Measurements from ENCODE around the gene NUDT5.
A peak's percentile ranks its signal among the peaks of the same experiment; 100 is the strongest.
"Not testable (repeated sequence)": the region's sequence is repeated elsewhere in the genome, so short reads cannot be mapped to it uniquely, and the experiment has no call there.

NUDT5 gene

GRCh38 chr10:12202226-12202625, 6.5 kb upstream of the NUDT5 start:
- no peak for DNase-seq

- no peak for DNase-seq
Observed at GRCh38 chr10:12201543-12201942, 5.9 kb upstream of the NUDT5 start.

- DNase-seq, result no peak
Observed at GRCh38 chr10:12200850-12201249, 5.2 kb upstream of the NUDT5 start.

DNA sequence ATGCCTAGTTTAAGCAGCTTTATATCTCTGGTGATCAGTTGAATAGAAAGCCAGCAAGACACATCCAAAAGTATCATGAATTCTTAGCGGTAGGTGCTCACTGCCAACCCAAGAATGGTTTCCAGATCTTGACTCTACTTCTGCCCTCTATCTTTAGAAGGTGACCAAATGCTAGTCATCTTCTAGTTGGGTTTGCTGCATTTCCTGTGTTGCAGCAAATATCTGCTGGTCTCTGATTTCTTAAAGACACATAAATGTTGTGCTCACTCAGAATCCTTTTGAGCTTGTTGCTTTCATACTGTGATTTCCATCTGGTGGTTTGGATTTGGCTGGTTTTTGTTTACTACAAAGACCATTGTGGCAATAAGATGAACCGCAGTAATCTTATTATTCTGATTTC, 2.5 kb upstream of the NUDT5 start:
- DNase-seq, result no peak

- DNase-seq, result peak; percentile 34
Observed at GRCh38 chr10:12196531-12197211, 980 bp upstream of the NUDT5 start.

DNA sequence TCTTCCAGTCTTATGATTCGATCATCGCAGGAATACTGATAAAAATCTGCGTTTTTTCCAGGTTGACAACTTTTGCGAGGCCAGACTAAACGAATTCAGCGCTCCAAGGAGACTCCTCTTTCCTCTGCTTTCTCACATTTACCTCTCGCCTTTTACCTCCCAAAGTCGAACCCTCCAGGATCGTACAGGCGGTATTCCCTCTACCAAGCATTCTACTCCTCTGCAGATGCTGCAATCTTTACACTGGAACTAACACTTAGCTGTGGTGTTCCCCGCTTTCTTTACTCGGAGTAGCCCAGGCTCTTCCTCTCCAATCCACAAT, 449 bp downstream of the NUDT5 start:
- DNase-seq, result no peak

- DNase-seq, result no peak
Observed at GRCh38 chr10:12194752-12195271, 879 bp downstream of the NUDT5 start.

DNA sequence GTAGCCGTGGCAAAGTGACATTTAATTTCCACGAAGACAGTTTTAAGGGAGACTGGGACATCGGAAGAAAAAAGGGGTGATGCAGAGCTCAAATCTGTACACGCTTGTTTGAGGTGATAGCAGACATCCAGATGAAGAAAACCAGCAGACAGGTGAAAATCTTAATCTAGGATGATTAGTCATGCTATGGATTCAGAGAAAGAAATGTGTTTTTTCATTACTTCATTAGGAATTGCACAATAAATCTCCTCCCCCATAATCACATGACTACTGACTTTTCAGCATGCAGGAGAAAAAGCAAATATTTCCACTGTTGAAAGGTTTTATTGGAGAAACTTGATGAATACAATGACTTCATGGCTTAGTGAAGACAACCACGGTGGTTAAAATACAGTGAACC, 2.5 kb downstream of the NUDT5 start:
- no peak for DNase-seq

GRCh38 chr10:12191715-12192114, 4.0 kb downstream of the NUDT5 start:
- DNase-seq, result no peak

GRCh38 chr10:12189426-12189825, 6.3 kb downstream of the NUDT5 start:
- no peak for DNase-seq

- DNase-seq, result no peak
Observed at GRCh38 chr10:12188656-12189055, 7.0 kb downstream of the NUDT5 start.

DNA sequence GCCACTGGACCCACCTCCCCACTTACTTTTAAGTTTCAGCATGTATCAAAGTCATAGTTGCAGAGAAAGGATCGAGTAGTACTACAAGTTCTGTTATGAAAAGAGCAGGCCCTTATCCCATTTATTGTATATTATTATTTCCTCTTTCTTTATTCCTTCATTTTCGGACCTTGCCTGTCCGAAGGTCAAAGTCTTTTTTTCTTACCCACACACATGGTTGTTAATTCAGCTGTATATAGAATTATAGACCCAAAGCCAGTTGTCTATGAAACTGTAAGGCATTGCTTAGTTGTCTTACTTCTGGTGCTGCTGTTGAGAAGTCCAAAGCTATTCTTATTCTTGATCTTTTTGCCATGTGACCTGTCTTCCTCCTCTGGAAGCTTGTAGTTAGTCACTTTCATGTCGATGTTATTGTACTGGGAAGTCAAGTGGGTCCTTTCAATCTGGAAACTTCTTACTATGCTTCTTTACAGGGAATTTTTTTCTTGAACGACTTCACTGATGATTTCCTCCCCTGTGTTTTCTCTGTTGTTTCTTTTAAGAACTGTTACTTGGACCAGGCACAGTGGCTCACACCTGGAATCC, 8.3 kb downstream of the NUDT5 start:
- no peak for DNase-seq

DNA sequence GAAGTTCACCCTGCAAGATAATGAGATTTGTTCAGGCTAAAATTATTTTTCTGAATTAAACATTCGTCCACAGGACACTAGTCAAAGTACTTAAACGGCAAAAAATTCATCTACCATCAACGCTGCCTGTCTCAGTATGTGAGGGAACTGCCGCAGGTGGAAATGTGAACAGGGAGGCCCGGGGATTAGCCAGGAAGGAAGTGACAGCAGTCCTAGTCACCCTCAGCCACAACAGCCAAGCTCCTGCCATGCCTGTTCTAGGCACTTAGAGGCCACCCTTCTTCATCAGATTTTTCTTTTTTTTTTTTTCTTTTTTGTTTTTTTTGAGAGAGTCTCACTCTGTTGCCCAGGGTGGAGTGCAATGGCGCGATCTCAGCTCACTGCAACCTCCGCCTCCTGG, 9.4 kb downstream of the NUDT5 start:
- DNase-seq, result no peak

DNA sequence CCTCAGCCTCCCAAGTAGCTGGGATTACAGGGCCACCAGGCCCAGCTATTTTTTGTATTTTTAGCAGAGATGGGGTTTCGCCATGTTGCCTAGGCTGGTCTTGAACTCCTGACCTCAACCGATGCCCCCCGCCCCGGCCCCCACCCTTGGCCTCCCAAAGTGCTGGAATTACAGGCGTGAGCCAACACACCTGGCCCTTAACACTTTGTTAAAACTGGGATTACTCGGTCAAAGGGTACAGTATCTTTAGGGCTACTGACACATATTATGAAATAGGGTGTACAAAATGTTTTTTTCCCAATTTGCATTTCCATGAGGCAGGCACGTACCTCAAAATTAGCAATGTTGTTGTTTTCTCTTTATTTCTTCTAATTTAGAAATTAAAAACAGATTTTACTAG, 11.5 kb downstream of the NUDT5 start:
- DNase-seq, result no peak

- no peak for DNase-seq
Observed at GRCh38 chr10:12181065-12181775, 14.5 kb downstream of the NUDT5 start.

DNA sequence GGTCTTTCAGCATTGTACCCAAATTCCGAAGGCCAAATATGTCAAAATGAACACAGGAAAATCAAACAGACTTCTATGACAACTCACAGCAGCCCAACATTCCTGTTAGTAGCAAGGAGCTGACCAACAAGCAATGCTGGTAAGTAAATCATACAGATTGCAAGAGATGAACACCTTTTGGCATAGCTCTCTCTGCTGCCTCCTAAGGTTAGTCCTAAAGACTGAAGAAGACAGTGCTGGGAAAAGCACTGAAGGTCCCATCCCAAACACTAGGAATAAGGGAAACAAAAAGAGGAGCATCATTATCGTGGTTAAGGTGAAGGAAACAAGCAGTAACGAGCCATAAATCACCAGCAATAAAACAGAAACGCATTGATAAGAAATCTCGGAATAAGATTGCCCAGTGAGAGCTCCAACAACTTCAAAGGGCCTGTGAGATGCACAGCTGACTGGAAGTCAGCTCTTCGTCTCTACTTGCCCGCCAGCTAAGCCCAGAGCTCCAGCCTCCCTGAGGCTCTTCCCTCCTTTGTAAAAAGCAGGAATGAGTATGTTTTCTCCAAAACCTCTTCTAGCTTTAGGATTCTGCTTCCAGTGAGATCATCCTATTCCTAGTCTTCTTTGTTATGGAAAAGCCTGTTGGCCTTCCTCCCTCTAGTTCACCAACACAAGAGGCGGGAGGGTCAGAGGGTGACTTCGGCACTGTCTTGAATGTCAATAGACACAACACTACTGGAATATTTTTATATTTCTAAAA, 15.3 kb downstream of the NUDT5 start:
- DNase-seq, result no peak

- no peak for DNase-seq
Observed at GRCh38 chr10:12179606-12180170, 16.0 kb downstream of the NUDT5 start.

DNA sequence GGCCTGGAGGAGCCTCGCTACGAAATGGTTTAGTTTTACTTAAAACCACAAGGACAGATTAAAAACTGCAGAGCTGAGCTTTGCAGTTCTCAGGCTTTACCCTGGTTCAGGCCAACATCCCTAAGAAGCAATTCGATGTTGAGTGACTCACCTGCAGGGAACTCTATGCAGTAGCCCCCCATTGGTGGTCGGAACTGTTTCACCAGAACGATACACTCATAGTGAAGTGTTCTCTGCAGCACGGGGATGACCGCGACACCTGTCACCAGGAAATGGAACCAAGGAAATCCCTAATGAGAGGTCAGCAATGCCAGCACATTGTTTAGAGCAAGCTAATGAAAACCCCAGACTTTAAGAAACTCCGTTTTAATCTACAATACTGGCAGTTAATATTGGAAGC, 18.0 kb downstream of the NUDT5 start:
- no peak for DNase-seq

GRCh38 chr10:12171512-12171911, 24.2 kb downstream of the NUDT5 start:
- not testable (repeated sequence) for DNase-seq

- DNase-seq, result no peak
Observed at GRCh38 chr10:12165999-12166775, 29.5 kb downstream of the NUDT5 start.

- DNase-seq, result no peak
Observed at GRCh38 chr10:12165036-12165435, 30.7 kb downstream of the NUDT5 start.

GRCh38 chr10:12164085-12164484, 31.6 kb downstream of the NUDT5 start:
- DNase-seq, result no peak

Measured in DMS79 (cell line).